Measurements from ENCODE around the gene ZHX3.

Gene ZHX3

DNA sequence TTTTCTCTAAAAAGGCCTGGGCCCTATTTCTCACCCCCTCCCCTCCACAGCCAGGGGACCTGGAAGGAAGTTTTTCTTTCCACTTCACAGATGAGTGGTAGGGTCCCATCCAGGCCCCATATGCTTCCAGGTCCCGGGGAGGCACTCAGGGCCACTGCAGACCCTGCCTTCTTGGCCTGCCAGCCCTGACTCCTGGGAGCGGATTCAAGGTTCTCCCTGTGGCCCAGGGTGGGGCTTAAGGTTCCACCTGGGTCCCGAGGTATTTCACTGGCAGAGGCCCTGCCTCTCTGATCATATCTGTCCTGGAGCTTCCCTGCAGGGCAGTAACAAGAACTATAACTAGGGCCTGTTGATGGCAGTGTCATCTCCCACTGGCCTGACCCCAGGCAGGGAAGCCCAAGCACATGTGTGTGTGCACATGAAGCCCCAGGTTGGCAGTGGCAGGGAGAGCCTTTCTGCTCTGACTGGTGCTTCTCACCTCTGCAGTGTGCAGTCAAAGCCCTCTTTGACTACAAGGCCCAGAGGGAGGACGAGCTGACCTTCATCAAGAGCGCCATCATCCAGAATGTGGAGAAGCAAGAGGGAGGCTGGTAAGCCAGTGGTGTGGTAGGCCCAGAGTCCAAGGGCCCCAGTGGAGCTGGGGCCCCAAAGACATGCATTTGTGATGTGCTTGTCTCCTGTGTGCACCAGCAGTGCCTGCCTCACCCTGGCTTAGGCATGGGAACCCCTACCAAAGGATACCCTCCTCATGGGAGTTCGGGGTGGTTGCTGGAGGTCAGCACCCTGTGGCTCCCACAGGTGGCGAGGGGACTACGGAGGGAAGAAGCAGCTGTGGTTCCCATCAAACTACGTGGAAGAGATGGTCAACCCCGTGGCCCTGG, 149.0 kb downstream of the ZHX3 start:
- no peak for DNase-seq

DNA sequence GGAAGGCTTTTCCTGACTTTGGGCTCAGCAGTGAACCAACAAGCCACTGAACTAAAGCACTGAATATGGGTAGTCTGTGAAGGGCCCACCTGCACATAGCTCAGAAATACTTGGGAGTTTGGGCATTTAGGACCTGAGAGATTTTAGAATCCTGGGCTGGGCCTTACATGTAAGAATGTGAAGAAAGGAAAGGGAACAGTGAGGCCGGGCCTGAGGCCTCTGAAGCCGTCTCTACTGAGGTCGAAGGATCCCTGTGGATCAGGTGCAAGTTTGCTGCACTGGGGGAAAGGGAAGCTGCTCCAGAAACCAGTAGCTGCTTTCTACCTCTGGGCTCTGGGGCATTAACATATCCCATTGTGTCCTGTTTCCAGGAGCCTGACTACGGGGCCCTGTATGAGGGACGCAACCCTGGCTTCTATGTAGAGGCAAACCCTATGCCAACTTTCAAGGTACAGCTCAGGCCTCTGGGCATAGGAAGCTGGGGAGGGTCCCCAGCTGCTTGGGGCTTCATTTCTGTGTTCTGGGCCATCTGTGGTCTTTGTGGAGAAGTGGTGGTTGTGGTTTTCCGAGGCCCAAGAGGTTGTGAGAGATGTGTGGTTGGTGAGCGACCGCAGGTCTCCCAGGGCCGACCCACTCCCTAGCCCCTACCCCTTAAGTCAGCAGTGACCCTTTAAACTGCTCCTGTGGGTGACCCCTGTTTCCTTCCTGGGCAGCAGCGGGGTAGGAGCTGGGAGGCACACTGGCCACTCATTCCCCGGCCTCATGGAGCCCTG, 149.9 kb downstream of the ZHX3 start:
- DNase-seq = no peak

DNA sequence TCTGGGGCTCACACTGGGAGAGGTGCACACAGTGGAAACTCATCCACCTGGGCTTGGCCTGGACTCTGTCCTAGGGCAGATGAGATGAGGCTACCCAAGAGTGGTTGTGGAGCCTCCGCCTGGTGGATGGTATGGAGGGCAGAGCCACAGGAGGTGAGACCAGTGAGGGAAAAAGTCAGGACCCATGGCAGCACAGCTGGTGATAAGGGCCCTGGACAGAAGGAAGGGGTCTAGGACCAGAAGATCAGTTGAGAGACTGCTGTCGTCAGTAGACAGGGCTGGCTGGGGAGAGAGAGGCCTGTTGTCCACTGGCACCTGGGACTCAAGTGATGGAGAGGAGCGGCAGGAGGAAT, 150.4 kb downstream of the ZHX3 start:
- DNase-seq = no peak

DNA sequence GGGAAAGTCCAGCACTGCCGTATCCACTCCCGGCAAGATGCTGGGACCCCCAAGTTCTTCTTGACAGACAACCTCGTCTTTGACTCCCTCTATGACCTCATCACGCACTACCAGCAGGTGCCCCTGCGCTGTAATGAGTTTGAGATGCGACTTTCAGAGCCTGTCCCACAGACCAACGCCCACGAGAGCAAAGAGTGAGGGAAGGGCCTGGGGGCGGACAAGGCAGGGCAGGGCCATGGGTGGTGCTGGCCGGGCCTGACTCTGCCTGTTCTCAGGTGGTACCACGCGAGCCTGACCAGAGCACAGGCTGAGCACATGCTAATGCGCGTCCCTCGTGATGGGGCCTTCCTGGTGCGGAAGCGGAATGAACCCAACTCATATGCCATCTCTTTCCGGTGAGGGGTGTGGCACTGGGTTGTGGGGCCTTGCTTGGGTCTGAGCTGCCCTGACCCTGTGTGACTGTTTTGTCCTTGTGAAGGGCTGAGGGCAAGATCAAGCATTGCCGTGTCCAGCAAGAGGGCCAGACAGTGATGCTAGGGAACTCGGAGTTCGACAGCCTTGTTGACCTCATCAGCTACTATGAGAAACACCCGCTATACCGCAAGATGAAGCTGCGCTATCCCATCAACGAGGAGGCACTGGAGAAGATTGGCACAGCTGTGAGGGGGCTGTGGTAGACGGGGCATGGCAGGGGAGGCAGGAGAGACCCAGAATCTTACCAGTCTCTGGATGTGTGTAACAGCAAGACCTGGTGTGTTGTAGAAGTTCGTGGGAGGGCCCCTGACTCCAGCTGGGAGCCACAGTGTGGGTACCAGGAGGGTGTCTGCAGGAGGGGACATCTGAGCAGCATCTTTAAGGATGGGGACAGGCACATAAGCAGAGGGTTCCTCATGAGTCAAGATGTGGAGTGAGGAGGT, 151.1 kb downstream of the ZHX3 start:
- no peak for DNase-seq

DNA sequence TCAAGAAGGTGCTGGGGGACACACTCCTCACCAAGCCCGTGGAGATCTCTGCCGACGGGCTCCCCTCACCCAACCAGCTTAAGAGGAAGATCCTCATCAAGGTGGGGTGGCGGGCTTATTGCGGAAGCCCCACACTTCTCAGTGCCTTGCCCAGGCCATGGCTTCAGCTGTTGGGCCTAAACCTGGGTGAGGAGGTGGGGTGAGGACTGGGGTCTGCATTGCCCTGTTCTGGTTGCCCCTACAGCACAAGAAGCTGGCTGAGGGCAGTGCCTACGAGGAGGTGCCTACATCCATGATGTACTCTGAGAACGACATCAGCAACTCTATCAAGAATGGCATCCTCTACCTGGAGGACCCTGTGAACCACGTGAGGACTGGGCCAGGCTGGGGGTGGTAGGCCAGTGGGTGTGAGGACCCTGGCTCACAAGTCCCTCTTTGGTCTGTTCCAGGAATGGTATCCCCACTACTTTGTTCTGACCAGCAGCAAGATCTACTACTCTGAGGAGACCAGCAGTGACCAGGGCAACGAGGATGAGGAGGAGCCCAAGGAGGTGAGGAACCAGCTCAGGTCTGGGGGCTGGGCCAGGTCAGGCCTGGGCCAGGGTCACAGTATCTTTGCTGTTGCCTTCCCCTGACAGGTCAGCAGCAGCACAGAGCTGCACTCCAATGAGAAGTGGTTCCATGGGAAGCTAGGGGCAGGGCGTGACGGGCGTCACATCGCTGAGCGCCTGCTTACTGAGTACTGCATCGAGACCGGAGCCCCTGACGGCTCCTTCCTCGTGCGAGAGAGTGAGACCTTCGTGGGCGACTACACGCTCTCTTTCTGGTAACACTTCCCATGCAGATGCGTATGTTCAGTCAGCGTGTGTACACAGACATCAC, 152.3 kb downstream of the ZHX3 start:
- DNase-seq = no peak

DNA sequence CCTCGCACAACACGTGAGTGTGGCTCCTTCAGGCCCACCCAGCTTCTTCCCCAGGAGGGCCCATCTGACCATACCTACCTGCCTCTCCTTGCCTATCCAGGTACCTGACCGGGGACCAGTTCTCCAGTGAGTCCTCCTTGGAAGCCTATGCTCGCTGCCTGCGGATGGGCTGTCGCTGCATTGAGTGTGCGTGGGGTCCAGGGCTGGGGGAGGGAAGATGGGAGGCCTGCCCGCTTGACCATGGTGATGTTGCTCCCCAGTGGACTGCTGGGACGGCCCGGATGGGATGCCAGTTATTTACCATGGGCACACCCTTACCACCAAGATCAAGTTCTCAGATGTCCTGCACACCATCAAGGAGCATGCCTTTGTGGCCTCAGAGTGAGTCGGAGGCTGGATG, 153.7 kb downstream of the ZHX3 start:
- DNase-seq = no peak

DNA sequence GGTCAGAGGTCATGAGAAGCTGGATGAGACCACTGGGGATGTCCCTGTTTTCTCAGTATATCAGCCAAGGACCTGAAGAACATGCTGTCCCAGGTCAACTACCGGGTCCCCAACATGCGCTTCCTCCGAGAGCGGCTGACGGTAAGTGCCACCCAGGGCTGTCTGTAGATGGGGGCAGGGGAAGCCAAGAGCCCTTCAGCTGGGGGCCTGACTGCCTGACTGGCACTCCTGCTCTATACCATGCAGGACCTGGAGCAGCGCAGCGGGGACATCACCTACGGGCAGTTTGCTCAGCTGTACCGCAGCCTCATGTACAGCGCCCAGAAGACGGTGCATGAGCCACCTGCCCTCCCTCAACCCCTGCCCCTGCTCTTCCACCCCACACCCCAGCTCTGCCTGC, 155.1 kb downstream of the ZHX3 start:
- no peak for DNase-seq

DNA sequence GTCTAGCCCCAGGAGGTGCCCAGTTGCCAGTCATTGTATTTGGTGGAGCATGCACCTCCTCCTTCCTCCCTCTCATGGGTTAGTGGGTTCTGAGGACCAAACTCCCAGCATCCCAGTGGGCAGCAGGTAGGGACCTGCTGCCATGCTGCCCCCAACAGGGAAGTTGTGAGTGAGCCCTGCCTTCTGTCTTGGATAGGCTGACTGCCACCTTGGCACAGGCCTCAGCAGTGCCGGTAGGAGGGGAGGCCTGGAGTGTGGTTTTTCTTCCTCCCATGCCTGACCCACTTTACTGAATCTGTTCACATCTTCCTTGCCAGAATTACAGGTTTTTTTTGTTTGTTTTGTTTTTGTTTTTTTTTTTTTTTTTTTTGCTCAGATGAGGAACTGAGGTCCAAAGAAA, 155.6 kb downstream of the ZHX3 start:
- no peak for DNase-seq

DNA sequence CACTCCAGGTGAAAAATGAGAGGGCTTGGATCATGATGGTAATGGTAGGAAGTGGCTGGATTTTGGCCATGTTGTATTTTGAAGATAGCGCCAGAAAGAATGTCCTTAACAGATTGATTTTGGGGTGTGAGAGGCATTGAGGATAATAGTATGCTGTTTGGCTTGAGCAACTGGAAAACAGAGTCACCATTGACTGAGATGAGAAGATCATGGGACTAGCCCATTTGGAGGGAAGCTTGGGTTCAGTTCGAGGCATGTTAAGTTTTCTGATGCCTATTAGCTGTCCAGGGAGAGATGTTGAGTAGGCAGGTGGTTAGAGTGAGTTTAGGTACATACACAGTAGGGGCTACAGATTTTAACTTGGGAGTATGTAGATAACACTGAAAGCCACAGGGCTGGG, 156.8 kb downstream of the ZHX3 start:
- no peak for DNase-seq

DNA sequence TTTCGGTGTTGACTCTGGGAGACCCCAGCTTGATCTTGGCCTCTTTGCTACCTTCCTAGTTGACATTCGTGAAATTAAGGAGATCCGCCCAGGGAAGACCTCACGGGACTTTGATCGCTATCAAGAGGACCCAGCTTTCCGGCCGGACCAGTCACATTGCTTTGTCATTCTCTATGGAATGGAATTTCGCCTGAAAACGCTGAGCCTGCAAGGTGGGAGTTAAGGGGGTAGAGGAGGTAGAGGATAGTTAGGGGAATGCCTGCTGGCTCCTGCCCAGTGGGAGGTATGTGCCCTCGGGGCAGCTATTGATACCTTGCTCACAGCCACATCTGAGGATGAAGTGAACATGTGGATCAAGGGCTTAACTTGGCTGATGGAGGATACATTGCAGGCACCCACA, 158.0 kb downstream of the ZHX3 start:
- no peak for DNase-seq

DNA sequence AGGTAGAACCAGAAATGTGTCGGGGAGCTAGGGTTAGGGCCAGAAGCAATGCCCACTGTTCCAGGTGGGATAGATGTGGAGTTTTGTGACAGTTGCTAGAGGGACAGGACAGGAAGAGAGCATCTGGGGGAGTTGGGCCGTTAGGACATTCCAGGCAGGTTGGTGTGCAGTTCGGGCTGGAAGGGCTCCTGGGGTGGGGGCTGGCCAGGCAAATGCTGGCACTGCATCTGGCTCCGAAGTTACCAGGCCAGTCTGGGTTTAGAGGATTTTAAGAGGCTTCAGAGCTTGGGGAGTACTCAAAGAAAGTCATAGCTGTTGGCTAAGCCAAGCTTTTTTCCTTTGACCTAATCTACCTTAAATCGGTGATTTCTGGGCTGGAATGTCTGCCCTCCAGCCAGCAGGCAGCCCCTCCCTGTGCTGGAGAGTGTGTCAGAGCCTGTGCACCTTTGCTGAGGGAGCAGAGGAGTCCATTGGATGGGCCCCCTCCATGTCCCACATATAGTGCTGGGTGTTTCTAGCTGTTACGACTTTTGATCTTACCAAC, 159.4 kb downstream of the ZHX3 start:
- DNase-seq = no peak

DNA sequence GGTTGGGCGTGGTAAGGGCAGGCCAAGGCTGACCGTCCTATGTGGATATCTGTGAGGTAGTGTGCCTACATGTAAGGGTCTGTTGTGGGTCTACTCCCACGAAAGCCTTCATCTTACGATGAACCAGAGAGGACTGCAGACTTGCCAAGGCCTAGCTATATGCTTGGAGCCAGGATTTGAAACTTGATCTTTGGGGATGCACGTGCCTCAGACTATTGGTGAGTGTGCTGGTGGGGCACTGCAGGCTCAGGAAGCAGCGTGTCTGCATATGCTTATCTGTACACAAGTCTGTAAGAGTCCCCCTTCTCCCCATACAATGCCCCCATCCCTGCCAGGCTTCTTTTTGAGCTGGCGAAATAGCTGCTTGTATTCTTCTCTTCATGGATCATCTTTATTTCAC, 162.3 kb downstream of the ZHX3 start:
- DNase-seq = no peak

DNA sequence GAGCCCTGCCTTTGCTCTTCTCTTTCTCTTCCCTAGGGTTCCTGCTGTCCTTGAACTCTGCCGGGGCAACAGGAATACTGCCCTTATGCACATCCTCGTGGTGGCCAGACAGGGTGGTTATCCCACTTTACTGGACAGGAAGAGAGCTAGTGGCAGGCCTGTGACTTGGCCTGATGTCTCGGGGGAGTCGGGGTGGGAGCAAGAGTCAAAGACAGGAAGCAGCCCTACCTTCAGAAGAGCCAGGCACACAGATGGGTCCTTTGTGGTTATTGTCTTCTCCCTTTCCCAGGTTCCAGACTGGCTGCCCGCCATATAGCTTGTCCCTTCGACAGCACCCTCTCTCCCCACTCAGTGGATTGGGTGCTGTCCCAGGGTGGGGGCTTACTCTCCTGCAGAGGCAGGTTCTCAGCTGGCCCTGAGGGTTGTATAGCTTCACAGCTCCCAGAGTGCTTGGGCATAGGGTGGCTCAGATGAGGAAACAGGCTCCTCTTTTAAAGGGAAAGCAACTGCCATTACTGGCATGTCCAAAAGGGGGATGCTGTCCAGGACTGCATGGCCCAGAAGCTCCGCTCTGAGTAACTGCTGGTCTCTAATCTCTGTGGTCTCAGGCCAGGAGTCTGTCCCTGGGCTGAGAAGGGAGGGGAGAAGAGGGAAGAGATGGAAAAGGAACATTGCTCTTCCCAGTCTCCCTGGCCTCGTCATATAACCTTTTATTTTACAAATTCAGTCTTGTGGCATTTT, 162.9 kb downstream of the ZHX3 start:
- DNase-seq = no peak

DNA sequence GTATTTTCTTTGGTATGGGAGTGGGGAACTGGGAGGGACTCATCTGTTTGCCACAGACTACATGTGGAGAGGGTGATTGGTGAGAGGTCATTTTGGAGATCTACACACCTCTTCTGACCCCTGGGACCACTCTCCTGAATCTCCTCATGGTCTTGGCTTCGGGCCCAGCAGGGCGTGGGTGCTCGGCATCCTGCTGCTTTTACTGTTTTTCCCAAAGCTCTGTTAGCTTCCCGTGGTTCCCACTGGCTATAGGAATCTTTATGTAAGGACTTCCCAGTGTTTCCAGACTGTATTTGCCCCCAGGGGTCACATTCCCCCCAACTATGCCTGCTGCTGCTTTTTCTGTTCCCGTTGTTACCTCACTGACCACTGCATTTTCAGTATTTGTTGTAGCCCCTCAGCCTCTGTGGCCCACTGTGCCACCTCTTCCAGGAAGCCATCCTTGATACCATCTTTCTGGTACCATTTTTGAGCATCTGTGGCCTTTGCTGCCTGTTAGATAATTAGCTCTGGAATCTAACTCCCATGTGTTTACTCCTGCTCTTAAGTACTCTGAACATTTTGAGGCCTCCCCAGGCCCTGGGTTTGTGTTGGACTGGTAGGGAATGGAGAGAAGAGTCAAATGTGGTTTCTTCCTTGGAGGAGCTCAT, 165.3 kb downstream of the ZHX3 start:
- no peak for DNase-seq

DNA sequence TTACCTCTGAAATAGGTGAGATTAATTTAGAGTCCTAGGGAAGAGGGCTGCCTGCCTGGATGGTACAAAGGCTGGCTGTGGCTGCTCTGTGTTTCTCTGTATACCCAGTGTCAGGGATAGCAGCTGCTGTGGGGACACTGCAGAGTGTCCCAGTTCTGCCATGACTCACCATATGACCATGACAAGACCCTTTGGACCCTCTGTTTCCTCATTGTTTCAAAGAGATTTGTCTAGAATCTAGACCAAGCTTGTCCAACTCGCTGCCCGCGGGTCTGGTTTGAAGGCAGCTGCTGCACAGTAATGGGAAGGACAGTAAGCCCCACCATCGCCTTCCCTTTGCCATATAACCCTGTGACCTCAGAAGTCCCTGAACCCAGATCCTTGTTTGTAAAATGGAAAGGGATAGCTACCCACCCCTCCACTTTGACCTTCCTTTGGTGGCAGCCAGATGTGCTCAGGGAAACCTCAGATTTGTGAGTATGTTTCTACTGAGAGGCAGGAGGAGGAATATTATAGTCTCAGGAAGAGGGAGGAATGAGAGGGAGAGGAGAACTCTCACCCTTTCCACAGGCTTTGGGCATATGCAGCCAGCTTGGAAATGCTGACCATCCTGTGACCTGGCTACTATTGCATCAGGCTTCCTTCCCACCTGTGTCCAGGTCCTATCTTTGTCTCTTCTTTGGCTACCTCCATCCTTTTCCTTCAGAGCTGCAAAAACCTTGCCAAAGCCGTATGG, 166.2 kb downstream of the ZHX3 start:
- no peak for DNase-seq

DNA sequence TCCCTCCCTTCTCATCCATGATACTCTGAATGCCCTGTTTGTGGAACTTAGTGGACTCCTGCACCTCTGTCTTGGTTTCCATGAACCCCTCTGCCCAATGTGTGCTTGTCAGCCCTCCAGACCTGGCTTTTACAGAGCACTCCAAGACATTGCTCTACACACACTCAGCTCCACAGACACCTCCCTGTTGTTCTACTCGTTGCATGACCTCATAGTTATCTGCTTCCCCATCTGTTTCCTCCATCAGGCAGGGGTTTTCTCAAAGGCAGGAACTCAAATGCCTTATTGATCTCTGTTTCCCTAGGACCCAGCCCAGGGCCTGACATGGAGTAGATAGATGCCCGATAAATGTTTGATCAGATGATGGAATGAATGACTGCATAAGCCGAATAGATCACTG, 166.9 kb downstream of the ZHX3 start:
- DNase-seq = no peak

DNA sequence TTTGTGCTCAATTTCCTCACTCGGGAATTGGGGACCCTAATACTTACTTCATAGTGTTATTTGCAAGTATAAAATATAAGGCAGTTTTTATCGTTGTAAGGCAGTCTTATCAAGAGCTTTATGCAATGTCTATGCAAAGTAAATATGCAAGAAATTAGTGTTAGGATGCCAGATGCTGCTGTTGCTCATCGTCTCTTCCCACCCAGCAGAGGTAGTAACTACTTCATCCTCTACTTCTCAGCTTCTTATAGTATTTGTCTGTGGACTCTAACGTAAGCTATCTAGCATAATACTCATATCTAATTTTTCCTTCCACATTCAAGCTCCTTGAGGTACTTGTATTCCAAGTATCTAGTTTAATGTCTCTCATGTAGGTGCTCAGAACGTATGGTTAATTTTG, 168.6 kb downstream of the ZHX3 start:
- DNase-seq = no peak

DNA sequence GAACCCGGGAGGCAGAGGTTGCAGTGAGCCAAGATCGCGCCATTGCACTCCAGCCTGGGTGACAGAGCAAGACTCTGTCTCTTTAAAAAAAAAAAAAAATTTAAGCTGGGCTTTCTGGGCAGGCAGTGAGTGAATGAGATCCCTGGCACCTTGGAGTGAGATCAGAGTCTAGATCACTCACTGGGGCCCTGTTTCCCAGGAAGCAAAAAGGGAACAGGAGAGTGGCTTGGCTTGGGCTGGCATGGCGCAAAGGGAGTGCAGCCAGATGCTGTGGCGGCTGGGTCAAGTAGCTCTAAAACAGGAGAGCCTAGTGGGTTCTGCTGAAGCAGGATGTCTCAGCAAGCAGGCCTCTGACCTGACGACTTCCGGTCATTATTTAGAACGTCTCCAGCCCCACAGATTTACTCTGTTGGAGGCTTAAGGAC, 169.8 kb downstream of the ZHX3 start:
- no peak for DNase-seq

DNA sequence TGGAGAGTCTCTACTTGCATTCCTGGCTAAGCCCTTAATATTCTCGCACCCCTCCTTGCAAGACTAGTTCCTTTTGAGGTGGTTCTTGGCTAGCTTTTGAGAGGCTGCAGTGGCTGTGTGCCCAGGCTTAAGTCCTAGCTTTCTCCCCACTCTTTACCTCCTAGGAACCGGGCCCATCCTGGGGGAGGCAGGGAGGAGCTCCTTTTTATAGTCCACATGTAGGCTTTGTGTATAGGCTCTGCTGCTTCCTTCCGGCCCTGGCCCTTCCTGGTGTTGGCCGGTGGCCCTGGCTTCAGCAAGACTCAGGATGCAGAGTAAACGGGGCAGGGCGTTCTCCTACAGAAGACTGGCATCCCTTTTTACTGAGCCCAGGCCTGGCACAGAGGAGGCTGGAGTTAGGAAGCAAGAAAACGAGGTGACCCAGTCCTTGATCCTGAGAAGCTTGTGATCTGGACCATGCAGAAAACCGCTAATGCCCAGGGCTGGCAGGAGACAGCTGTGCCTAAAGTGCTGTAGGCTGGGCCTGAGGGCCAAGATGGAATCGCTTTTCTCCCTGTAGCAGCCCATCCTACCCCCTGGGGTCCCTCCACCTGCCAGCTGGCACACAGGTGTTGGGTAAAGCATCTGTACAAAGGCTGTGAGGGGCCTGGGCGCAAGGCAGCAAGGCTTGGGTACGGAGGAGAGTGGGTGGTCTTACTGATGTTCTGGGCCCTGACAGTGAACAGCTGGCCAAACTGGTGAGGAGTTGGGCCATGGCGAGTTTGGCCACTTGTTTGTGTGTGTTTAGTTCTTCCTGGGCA, 171.5 kb downstream of the ZHX3 start:
- DNase-seq = no peak
